ENCODE measurements around the gene LSM7.

DNA sequence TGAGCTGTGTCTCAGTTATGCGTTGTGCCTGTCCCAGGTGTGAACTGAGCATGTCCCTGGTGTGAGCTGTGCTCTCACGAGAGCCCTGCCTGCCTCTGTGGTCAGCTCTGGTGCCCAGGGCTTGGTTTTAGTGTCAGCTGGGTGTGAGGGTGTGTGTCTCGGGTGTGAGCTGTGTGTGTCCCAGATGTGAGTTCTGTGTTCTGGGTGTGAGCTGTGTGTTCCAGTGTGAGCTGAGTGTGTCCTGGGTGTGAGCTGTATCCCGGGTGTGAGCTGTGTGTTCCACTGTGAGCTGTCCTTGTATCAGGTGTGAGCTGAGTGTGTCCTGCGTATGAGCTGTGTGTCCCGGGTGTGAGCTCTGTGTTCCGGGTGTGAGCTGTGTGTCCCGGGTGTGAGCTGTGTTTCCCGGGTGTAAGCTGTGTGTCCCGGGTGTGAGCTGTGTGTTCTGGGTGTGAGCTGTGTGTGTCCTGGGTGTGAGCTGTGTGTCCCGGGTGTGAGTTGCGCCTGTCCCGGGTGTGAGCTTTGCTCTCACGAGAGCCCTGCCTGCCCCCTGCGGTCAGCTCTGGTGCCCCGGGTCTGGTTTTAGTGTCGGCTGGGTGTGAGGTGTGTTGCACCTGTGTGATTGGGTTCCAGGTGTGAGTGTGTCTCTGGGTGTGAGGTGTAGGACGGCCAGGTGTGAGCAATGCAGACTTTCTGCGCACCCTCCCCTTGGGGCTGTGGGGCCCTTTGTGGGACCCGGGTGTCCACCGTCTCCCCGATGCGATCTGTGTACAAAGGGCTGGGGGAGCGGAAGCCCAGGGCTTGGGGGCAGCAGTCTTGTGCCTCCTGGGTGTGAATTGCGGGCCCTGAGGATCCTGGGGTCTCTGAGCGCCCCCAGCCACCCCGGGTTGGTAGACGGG, 39.3 kb downstream of the LSM7 start:
- TF ChIP-seq, protein P1, sequence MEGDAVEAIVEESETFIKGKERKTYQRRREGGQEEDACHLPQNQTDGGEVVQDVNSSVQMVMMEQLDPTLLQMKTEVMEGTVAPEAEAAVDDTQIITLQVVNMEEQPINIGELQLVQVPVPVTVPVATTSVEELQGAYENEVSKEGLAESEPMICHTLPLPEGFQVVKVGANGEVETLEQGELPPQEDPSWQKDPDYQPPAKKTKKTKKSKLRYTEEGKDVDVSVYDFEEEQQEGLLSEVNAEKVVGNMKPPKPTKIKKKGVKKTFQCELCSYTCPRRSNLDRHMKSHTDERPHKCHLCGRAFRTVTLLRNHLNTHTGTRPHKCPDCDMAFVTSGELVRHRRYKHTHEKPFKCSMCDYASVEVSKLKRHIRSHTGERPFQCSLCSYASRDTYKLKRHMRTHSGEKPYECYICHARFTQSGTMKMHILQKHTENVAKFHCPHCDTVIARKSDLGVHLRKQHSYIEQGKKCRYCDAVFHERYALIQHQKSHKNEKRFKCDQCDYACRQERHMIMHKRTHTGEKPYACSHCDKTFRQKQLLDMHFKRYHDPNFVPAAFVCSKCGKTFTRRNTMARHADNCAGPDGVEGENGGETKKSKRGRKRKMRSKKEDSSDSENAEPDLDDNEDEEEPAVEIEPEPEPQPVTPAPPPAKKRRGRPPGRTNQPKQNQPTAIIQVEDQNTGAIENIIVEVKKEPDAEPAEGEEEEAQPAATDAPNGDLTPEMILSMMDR (conservative IDR thresholded peaks at IDR 0.05 in 1 of 2, IDR thresholded peaks at IDR 0.05 in 1 of 2; ENCODE audit: extremely low read depth in 1 of 2, insufficient read depth in 1 of 2, low read depth in 1 of 2, low read length in 2 of 2) = no peak
- TF ChIP-seq EZH2 (IDR thresholded peaks at IDR 0.05; ENCODE audit: borderline replicate concordance, low read length) = no peak

Data from mammary epithelial cell (primary cell).